SIG-M5 (cell line): ENCODE measurements around the gene ZNF341.

ENCODE experiments used
- DNase-seq: peaks from one replicate; lab custom pipeline; 2025; lab: John Stamatoyannopoulos, UW

The ZNF341 gene

DNA sequence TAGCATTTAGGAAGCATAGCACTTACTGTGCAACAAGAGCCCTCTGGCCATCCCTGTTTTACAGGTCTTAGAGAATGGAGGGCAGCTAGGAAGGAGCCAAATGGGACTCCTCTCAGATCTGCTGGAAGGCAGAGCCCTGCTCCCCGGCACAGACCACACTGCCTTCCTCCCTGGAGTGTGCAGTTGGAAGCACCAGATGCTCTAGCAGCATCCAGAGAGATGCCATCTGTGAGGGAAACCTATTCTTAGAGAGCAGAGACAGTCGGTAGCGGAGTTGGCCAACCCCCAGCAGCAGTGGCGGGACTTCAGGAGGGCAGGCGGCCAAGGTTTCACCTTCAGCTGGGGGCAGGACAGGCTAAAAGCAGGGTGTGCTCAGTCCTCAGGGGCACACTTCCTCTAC lies 28.9 kb upstream of the ZNF341 start:
- DNase-seq = no peak

DNA sequence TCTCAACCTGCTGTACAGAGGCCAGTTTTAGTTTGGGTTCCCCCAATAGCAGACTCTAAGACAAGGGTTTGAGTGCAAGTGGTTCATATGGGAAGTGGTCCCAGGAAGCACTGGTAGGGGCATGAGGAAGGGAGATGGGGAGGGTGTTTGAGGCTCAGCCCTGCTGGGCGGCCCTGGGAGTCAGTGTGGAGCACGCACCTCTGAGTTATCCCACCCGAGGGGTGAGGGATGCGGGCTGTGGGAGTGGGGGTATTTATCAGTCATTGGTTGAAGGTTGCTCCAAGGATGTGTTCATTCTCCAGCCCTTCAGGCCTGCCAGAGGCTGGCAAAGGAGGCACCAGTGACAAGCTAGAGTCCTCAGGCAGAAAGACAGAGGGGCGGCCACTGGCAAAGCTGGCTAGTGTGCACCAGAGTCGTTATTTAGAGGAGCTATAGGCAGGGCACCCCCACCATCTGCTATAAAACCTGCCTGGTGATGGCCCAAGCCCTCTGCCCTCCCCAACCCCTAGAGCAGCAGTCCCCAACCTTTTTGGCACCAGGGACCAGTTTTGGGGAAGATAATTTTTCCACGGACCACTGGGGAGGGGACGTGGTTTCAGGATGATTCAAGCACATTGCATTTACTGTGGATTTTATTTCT lies 28.2 kb upstream of the ZNF341 start:
- no peak for DNase-seq

DNA sequence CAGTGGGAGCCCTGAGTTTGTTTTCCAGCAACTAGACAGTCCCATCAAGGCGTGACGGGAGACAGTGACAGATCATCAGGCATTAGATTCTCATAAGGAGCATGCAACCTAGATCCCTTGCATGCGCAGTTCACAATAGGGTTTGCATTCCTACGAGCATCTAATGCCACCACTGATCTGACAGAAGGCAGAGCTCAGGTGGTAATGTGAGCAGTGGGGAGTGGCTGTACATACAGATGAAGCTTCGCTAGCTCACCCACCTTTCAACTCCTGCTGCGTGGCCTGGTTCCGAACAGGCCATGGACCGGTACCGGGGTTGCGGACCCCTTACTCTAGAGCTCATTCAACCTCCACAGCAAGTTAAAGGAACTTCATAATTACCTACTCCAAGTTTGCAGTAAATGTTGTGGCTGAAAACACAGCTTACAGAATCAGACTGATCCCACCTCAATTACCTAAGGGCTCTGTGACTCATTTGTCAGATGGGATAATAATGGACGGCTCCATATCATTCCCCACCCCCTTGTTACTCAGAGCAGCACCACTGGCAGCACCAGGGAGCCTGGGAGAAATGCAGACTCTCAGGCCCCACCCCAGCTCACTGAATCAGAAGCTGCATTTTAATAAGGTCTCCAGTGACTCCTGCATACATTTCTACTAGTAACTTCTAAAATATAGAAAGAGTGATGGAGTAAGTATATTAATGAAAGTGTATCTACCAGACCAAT lies 27.4 kb upstream of the ZNF341 start:
- DNase-seq = no peak

DNA sequence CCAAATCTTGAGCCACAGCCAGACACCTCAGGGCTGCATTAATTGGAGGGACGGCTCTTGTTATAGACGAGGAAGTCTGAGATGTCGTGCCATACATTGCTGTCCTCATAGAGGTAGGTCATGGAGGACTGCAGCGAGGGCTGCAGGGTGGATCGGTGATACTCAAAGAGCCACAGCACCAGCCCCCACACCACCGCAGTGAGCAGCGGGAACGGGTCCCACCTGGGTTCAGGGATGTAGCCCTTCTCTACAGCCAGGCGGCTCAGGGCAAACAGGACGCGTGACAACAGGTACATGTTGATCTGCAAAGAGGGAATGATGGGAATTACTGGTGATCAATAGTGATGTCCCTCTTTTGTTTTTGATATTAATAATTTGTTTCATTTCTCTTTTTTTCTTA lies 24.1 kb upstream of the ZNF341 start:
- DNase-seq = no peak

DNA sequence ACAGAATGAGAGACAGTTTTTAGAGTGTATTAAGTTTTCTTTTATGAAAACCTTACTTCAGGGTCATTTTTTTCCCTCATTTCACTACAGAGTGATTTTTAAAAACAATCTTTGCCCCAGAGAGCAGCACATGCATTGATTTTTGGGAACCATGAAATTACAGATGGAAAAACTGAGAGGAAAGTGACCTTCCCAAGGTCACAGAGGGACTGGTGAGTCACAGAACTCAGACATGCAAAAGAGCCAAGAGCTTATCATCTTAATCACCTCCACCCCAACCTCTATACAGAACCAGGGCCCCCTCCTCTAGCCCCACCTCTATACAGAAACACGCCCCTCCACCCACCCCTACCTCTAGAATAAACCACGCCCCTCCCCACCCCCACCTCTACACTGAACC lies 22.4 kb upstream of the ZNF341 start:
- no peak for DNase-seq

DNA sequence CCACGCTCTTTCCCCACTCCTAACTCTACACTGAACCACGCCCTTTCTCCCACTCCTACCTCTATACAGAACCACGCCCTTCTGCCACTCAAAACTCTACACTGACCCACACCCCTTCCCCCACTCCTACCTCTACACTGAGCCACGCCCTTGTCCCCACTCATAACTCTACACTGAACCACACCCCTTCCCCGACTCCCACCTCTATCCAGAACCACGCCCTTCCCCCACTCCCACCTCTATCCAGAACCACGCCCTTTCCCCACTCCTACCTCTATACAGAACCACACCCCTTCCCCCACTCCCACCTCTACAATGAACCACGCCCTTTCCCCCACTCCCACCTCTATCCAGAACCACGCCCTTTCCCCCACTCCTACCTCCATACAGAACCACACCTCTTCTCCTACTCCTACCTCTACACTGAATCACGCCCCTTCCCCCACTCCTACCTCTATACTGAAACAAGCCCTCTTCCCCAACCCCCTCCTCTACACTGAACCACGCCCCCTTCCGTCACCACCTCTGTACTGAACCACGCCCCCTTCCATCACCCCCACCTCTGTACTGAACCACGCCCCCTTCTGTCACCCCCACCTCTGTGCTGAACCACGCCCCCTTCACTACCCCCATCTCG lies 21.8 kb upstream of the ZNF341 start:
- no peak for DNase-seq

DNA sequence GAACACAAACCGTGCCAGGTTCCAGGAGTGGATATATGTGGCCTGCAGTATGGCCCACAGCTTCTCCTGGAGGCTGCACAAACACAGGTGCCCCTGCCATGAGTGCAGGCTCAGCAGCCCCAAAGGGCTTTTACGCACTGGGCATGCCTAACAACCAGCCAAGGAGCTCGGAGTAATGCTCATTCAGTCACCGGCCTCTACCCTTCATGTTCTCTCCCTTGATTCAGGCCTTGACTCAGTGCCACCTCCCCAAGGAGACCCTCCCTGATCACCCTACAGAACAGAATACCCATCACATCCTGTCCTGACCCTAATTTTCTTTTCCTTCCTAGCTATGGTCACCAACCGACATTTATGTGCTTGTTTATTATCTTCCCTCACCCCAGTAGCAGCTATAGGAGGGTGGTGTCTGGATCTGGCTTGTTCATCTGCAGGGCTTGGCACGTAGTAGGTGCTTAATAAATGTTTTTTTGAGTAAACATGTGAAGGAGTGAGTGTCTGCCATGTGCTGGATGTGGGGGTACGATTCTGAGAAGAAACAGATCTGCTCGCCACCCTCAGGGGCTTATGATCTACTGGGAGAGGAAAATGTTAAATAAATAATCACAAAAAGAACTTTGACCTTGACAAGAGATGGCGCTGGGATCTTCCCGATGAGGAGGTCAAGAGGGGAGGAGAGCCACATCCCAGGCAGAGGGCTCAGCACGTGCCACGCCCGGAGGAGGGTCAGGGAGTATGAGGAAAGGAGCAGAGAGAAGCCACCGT lies 20.9 kb upstream of the ZNF341 start:
- no peak for DNase-seq

DNA sequence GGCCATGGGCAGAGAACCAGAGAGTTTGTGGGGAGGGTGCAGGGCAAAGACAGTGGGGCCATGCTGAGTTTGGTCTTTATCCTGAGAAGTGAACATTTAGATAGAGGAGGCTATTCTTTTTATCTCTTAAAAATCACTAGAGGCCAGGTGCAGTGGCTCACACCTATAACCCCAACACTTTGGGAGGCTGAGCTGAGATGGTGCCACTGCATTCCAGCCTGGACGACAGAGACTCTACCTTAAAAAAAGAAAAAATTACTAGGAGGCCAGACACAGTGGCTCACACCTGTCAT lies 20.4 kb upstream of the ZNF341 start:
- DNase-seq = no peak

DNA sequence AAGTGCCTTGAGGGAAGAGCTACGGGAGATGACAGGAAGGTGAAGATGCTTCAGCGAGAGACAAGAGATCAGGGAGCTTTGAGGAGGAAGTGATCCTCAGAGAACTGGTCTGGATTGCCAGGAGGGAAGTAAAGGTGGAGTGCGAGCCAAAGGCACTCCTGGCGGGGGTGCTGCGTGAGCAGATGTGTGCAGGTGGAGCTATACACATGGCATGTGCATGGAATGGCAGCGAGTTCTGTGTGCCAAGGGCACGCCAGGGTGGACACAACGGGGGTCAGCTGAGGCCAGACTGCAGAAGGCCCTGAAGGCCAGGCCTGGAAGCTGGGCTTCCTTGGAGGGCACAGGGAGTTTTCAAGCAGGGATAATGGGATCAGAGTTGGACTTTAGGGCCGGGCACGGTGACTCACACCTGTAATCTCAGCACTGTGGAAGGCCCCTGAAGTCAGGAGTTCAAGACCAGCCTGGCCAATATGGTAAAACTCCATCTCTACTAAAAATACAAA lies 17.9 kb upstream of the ZNF341 start:
- no peak for DNase-seq

DNA sequence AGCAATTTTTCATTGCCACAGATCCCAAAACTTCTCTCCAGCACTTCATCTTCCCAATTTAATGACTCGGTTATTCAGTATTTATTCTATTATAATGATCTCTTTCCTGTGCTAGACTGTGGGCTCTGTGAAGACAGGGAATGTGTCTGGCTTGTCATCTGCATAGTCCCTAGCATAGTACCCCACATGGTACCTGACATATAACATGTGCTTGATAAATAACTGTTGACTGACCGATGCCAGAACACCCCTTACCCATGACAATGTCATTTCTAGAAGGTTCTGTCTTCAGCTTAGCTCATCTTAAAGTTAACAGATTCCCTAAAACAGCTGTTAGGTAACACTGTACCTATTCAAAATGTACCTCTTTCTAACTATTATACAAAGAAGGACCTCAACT lies 15.3 kb upstream of the ZNF341 start:
- DNase-seq = no peak

DNA sequence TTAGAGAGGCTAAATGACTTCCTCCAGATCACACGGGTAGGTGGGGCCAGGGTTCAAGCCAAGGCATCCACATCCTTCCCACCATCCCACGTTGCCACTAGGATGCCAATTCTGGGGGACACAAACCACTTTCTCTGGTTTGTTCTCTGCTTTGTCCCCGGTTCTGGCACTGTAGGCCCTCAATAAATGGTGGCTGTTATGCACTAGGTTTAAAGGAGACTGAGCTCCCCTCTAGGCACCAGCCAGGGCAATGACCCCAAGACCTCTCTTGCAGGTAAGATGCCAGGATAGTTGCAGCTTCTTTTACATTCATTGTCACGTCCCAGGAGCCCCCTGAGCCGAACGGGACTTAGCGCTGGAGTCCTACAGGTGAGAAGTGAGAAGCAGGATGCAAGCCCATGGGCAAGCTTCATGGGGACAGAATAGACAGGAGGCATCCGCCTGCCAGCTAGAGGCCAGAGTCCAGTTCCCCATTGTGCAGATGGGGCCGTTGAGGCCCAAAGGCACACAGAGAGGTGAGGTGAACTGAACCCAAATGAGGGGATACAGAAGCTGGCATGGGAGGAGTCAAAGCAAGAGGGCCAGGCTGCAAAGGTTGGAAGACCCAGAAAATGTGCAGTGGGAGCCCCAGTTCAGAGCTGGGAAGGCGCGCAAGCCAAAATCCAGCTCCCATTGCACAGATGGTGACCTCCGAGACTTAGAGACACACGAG lies 12.4 kb upstream of the ZNF341 start:
- no peak for DNase-seq

DNA sequence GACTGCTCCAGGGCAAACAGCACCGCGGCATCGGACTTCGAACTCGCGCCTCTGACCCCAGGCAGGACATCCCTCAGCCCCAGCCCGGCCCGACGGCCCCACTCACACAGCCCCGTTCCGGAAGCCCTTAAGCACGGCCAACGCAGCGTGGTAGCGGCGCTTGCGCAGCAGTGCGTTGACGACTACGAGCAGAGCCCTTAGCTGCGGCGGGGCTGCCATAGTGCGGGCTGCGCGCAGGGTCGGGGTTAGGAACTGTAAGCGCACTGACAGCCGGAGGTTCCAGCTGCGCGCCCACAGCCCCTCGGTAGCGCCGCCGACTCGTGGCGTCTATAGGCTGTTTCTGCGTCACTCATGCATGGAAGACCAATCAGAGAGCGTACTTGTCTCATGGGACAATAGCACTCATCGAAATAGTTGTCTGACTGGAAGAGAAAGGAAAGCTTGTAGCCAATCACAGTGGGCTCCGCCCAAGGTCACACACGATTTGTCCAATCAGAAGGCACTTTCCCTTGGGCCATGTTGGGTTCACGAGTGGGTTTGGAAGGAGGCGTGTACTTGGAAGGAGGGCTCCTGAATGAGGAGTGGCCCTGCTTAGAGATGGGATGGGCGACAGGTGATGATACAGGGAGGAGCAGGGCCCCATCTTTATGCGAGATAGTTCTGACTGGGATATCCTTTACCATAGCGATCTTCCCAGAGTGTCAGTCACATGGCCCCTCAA lies 11.6 kb upstream of the ZNF341 start, which contains the start of gene PXMP4:
Gene PXMP4 (minus strand): TSS at position 322 of the 721 bp plus-strand sequence. CDS start 103 bp downstream, at position 219.
- peak; percentile 92 for DNase-seq

DNA sequence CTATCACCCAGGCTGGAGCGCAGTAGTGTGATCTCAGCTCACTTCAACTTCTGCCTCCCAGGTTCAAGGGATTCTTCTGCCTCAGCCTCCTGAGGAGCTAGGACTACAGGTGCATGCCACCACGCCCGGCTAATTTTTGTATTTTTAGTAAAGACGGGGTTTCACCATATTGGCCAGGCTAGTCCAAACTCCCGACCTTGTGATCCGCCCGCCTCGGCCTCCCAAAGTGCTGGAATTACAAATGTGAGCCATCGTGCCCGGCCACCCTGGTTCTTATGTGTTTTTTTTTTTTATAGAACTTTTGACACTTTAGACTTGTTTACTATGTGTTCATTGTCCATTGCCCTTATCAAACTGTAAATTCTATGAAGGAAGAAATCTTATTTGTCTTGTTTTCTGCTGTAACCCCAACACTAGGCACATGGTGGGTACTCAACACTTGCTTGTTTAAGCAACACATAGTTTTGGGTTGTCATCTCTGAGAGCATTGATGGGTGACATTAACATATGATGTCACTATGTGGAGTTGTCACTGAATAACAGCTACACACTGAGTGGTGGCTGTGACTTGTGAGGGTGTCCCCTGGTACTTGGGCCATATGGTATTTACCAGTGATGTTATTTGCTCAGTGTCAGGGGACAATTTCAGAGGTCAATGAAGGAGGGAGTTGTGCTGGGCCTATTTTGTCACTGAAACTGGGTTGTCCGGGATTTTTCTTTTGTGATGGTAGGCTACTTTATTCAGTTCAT lies 10.2 kb upstream of the ZNF341 start:
- DNase-seq = no peak

DNA sequence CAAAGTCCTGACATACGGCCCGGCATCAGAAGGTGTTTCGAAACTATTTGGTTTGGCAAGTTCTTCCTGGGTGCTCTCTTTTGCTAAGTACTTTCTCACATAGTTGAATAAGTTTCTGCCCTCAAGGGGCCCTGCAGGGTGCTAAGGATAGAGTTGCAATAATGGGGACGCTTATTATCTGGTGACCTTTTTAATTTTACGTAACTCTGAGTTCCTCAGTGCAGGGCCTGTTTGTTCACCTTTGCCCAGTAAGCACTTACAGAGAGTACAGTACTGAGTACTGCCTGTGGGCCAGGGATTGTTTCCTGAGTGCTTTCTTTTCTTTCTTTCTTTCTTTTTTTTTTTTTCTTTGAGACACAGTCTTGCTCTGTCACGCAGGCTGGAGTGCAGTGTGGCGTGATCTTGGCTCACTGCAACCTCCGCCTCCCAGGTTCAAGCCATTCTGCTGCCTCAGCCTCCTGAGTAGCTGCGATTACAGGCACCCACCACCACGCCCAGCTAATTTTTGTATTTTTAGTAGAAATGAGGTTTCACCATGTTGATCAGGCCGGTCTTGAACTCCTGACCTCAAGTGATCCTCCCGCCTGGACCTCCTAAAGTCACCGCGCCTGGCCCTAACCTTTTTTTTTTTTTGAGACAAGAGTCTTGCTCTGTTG lies 7.2 kb upstream of the ZNF341 start:
- DNase-seq = peak; percentile 69

DNA sequence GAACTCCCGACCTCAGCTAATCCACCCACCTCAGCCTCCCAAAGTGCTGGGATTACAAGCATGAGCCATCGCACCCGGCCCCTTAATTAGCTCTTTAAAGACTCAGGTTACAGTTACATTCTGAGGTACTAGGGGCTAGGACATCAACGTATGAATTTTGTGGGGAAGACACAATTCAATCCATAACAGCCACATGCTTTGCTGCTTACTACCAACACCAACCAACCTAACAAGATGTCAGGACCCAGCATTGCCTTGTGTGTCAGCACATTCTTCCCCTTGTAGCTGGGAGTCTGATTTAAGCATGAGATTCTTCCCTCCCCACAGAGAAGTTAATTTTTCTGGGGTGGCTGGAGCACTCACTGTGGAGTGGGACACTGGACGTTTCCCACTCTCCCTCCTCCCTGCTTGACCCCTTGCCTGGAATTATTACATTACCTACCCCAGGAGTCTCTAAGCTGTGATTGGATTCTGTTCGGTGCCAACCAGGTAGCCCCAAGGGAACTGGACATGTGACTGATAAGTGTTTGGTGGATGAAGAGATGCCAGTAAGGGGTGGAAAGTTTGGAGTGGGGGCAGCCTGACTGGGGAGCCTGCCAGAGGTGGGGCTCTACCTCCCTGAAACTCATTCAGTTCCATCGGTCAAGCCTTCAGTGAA lies 6.1 kb upstream of the ZNF341 start:
- DNase-seq = no peak

DNA sequence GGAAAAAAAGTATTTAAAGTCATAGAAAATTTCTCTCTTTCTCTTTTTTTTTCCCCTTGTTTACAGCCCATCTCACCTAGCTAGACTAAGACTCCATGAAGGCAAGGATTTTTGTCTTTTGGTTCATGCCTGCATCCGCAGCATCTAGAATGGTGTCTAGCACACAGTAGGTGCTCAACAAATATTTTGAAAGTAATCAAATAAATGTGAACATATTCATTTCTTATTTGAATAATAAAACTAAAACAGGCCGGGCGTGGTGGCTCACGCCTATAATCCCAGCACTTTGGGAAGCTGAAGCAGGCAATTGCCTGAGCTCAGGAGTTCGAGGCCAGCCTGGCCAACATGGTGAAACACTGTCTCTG lies 4.7 kb upstream of the ZNF341 start:
- no peak for DNase-seq

DNA sequence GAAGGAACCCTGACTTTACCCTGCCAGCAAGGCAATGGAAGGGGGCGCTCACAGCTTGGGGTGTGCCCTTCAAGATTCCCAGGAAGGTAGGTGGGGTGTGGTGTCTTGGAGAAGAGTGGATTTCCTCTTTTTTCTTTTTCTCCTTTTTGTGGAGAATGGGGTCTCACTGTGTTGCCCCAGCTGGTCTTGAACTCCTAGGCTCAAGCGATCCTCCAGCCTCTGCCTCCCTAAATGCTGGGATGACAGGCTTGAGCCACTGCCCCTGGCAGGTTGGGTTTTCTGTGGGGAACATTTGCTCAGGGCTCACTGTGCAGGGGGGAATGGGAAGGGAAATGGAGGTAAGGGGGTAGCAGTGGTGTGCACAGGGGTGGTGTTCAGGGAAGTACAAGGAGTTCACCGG lies 4.0 kb upstream of the ZNF341 start:
- no peak for DNase-seq

DNA sequence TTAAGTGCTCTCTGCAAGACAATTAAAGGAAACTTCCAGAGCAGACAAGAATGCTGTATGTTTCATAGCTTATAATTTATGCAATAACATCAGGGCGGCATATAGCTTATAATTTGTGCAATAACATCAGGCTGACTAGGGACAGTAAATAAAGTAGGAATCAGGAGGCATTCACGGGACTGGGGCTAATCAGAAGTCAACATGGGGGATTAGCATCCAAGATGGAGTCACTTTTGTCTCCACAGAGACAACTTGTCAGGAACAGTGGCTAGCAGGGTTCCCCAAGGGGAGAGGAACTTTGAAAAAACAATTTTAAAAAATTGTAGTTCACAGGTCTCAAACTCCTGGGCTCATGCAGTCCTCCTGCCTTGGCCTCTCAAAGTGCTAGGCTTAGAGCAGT lies 3.3 kb upstream of the ZNF341 start:
- DNase-seq = no peak

DNA sequence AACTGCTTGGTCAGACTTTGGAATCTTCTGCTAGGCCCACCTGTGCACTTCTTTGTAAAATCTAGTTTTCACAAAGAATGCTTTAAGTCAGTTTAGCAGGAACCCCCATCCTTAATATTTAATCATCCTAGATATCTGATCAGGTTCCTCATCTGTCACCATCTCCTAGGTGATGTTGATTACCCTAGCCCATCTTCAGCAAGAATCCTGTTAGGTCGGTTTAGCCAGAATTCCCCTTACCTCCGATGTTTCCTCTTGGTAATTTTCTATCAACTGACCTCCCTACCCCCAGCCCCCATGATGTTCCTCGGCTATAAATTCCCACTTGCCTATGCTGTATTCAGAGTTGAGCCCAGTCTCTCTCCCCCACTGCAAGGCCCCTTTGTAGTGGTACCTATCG lies 2.7 kb upstream of the ZNF341 start:
- no peak for DNase-seq
